Stimulated activated naive CD4-positive, alpha-beta T cell (primary cell): Measurements from ENCODE around the gene PPAN.

Source experiments
- DNase-seq, 6 experiments: peaks; one replicate each; lab custom pipeline; 2025; lab: John Stamatoyannopoulos, UW

Gene PPAN

DNA sequence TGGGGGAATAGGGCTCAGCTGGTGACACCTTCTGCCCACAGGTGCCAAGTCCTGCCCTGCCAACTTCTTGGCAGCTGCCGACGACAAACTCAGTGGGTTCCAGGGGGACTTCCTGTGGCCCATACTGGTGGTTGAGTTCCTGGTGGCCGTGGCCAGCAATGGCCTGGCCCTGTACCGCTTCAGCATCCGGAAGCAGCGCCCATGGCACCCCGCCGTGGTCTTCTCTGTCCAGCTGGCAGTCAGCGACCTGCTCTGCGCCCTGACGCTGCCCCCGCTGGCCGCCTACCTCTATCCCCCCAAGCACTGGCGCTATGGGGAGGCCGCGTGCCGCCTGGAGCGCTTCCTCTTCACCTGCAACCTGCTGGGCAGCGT, 7.4 kb downstream of the PPAN start:
- no peak for DNase-seq

DNA sequence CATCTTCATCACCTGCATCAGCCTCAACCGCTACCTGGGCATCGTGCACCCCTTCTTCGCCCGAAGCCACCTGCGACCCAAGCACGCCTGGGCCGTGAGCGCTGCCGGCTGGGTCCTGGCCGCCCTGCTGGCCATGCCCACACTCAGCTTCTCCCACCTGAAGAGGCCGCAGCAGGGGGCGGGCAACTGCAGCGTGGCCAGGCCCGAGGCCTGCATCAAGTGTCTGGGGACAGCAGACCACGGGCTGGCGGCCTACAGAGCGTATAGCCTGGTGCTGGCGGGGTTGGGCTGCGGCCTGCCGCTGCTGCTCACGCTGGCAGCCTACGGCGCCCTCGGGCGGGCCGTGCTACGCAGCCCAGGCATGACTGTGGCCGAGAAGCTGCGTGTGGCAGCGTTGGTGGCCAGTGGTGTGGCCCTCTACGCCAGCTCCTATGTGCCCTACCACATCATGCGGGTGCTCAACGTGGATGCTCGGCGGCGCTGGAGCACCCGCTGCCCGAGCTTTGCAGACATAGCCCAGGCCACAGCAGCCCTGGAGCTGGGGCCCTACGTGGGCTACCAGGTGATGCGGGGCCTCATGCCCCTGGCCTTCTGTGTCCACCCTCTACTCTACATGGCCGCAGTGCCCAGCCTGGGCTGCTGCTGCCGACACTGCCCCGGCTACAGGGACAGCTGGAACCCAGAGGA, 7.9 kb downstream of the PPAN start:
- no peak for DNase-seq

GRCh38 chr19:10114651-10115391, 8.7 kb downstream of the PPAN start:
- no peak for DNase-seq

- DNase-seq, result no peak
Measured at GRCh38 chr19:10115392-10116084, 9.4 kb downstream of the PPAN start.

- no peak for DNase-seq
Measured at GRCh38 chr19:10116085-10116865, 10.1 kb downstream of the PPAN start.

GRCh38 chr19:10116866-10117616, 10.9 kb downstream of the PPAN start:
- no peak for DNase-seq

- no peak for DNase-seq
Measured at GRCh38 chr19:10118960-10119359, 12.8 kb downstream of the PPAN start.

GRCh38 chr19:10120538-10121189, 14.5 kb downstream of the PPAN start:
- DNase-seq, result no peak

DNA sequence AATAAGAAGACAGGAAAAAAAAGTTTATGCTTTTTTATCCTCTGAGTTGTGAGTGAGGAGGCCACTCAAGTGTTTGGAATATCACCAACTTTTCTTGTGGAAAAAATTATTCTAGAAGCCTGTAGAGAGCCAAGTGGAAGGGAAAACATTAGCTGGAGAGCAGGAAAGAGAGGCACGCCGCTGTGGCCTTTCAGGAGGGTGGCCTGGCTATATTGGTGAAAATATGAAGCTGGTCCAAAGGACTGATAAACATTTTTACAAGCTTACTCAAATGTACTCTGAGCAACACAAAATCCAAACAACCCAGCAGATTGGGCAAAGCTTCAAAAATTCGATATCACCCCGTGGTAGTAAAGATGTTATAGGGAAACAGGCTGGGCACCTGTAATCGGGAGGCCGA, 15.9 kb downstream of the PPAN start:
- no peak for DNase-seq

DNA sequence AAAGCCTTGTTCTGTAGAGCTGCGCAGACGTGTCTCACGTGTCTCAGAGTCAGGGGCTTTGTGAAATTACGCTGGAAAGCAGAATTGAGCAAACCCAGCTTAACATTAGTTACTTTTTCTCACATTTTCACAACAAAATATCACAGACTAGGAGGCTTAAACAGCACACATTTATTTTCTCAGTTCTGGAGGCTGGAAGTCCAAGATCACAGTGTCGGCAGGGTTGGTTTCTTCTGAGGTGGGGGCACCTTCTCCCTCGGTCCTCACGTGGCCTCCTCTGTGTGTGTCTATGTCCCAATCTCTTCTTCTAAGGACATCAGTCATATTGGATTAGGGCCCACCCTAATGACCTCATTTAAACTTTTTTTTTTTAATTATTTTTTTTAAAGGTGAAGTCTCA, 18.3 kb downstream of the PPAN start:
- no peak for DNase-seq

- DNase-seq, result no peak
Measured at GRCh38 chr19:10126213-10126639, 20.1 kb downstream of the PPAN start.

DNA sequence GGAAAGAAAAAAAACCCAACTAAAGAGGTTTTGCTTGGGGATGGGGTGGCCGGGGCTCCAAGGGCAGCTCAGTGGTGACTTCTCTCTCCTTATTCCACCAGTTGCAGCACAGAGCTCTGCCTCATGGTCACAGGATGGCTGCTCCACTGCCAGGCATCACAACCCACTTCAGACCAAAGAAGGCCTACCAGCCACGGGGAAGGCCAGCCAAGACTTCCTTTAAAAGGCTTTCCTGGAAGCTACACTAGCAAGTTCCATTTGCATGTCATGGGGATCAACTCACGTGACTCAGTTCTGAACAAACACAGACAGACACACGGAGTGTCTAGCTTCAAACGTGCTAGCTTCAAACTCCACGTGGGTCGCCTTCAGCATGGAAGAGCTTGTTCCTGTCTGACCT, 26.7 kb downstream of the PPAN start:
- no peak for DNase-seq

DNA sequence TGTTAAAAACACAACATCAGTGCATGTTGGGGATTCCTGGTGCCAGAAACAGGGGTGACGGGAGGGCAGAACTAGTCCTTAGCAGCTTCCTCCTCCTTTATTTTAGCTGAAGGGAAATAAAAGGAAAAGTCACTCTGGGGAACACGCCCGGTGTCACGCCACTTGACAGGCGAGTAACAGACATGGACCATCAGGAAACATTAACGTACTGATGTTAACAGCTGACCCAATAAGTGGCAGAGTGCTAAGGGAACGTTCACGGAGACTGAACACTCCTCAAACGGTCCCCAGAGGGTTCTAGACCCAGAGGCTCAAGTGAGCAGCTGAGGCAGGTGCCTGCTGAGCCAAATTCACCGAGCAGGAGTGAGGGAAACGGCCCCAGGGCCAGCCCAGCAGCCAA, 27.4 kb downstream of the PPAN start:
- no peak for DNase-seq

- DNase-seq, result no peak
Measured at GRCh38 chr19:10134040-10134439, 27.9 kb downstream of the PPAN start.

DNA sequence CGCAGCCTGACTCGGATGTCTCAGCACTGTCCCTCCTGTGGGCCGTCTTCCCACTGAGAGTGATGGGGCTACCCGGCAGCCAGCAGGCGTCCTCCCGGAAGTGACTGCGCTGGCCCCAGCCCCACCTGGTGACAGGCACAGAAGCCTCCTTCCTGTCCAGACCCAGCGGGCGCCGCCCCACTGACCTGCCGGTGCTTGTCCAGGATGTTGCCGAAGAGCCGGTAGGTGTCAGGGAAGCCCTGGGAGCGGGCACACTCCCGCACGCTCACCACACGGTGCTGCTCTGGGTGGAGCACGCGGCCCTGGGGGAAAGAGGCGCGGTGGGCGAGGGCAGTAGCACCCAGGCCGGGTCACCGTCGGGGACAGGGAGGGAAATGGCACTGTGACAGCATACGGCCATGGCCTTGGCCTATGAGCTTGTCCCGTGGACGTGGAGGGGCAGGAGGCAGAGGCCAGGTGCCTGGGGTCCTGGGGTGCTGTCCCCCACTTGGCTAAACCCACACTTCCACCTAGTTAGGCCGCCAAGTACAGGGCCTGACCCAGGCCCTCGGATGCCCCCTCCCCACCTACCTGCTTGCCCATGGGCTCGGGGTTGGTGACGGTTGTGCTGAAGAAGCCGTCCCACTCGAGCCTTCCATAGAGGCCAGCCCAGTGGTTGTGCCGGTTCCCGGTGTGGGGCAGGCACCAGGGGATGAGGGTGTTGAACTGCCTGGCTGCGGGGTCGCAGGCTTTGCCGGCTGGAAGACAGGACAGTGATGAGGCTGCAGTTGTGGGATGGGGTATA, 29.6 kb downstream of the PPAN start:
- DNase-seq, result no peak

DNA sequence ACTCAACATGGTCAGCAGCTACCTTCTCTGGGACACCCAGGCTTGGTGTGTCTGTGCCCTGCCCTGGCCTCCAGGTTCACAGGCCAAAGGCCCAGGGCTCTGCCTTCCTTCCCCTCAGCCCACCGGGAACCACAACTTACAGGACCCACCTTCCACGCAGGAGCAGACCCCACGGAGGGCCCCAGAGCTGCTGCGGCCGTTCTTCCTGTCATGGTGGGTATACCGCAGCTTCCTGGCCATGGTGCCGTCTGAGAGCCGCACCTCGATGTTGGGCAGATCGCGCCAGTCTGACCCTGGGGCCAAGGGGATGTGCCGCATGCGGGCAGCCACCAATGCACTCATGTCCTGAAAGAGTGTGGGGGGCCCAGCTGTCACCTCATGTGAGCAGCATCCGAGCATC, 30.8 kb downstream of the PPAN start:
- DNase-seq, result no peak

DNA sequence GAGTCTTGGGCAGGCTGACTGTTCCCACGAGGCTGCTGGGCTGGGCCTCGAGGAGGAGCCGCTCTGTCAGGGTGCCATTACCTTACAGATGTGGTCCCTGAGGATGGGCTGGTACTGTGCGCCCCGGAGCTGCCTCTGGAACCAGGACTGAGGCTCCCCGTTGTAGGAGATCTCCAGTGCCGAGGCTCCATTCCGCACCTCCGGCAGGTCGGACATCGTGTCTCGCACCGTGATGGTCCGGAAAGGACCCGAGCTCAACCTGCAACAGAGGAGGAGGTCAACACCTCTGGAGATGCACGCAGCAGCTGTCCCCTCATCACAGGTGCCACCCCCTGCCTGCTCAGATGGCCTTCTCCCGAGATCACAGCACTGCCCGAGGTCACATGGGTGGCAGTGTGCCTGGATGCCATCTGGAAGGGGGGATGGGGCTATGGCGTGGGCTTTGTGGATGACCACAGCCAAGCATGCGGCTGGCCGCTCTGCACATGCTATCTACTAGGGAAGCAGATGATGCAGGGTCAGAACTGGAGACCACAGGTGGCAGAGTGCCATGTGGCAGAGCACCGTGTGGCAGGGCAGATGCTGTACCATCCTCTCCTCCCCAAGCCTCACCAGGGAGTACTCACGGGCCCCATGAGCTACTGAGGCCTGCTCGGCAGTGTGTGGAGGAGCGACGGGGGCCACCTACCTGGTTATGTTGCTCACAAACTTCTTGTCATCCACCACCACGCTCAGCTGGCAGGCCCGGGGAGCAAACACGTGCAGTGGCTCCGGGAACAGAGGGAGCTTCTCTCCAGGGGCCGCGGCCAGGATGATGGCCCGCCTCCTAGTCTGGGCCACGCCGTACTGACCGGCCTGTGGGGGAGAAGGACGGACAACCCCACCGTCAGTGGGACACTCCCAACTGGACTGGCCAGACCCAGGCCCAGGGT, 31.9 kb downstream of the PPAN start:
- DNase-seq, result no peak

GRCh38 chr19:10138879-10139795, 33.0 kb downstream of the PPAN start:
- DNase-seq, result no peak
